ENCODE data around the gene DGKD.

Gene DGKD

GRCh38 chr2:233481368-233482142 is 127.3 kb downstream of the DGKD start:
- DNase-seq, result no peak

- no peak for DNase-seq
Observed at GRCh38 chr2:233482616-233483015, 128.3 kb downstream of the DGKD start.

- DNase-seq, result no peak
Observed at GRCh38 chr2:233485726-233486125, 131.4 kb downstream of the DGKD start.

GRCh38 chr2:233486357-233486756 is 132.1 kb downstream of the DGKD start:
- no peak for DNase-seq

- no peak for DNase-seq
Observed at GRCh38 chr2:233486778-233487552, 132.7 kb downstream of the DGKD start.

GRCh38 chr2:233487748-233488345 is 133.6 kb downstream of the DGKD start:
- no peak for DNase-seq

GRCh38 chr2:233489143-233489542 is 134.8 kb downstream of the DGKD start:
- no peak for DNase-seq

- DNase-seq, result no peak
Observed at GRCh38 chr2:233489666-233490065, 135.4 kb downstream of the DGKD start.

GRCh38 chr2:233490831-233491230 is 136.5 kb downstream of the DGKD start:
- no peak for DNase-seq

- no peak for DNase-seq
Observed at GRCh38 chr2:233491326-233491725, 137.0 kb downstream of the DGKD start.

- no peak for DNase-seq
Observed at GRCh38 chr2:233492078-233492477, 137.8 kb downstream of the DGKD start.

GRCh38 chr2:233492751-233493150 is 138.5 kb downstream of the DGKD start:
- DNase-seq, result peak; percentile 9

- DNase-seq, result no peak
Observed at GRCh38 chr2:233495503-233496496, 141.5 kb downstream of the DGKD start.

GRCh38 chr2:233497692-233498091 is 143.4 kb downstream of the DGKD start:
- DNase-seq, result no peak

GRCh38 chr2:233498126-233498525 is 143.8 kb downstream of the DGKD start:
- no peak for DNase-seq

GRCh38 chr2:233499928-233500327 is 145.6 kb downstream of the DGKD start:
- no peak for DNase-seq

GRCh38 chr2:233501198-233502076 is 147.1 kb downstream of the DGKD start:
- no peak for DNase-seq

- DNase-seq, result no peak
Observed at GRCh38 chr2:233503481-233503880, 149.2 kb downstream of the DGKD start.

GRCh38 chr2:233503947-233504637 is 149.8 kb downstream of the DGKD start:
- DNase-seq, result no peak

GRCh38 chr2:233513953-233514655 is 159.8 kb downstream of the DGKD start:
- no peak for DNase-seq

Measured in hematopoietic multipotent progenitor cell treated with erythropoietin and hydrocortisone succinate and interleukin-3 and kit ligand, for 8 days (in vitro differentiated cells).